Liver (tissue), 9 donors: ENCODE data around the gene PRSS38. TPM values are rescaled to one million over a fixed set of nuclear protein-coding genes. Genes with fewer than 3 reads are reported as not detected.

ENCODE experiments used
- DNase-seq: peaks from one replicate; pipeline ENCODE4 v3.0.0-alpha.2; 2017; ENCODE audit warnings: low spot score
- H3K27ac ChIP-seq, 2 donors: one replicate each; pipeline ENCODE4 v1.7.0; 2013; ENCODE audit warnings: inconsistent platforms in 2 of 2, low read length in 2 of 2, control low read depth in 1 of 2, low read depth in 1 of 2, mild to moderate bottlenecking in 1 of 2
- H3K27me3 ChIP-seq, 4 donors: one replicate each; pipeline versions ENCODE4 v1.6.1 to v1.7.0; 2013; ENCODE audit warnings: low read length in 3 of 4, inconsistent platforms in 1 of 4, mild to moderate bottlenecking in 1 of 4, moderate library complexity in 1 of 4; ENCODE audit not compliant: control insufficient read depth in 4 of 4, insufficient read depth in 4 of 4
- H3K36me3 ChIP-seq, 4 donors: one replicate each; pipeline versions ENCODE4 v1.6.1 to v1.7.0; 2013; ENCODE audit warnings: low read length in 3 of 4, mild to moderate bottlenecking in 3 of 4, low read depth in 1 of 4, moderate library complexity in 1 of 4; ENCODE audit not compliant: control insufficient read depth in 4 of 4, insufficient read depth in 3 of 4
- H3K4me1 ChIP-seq, 4 donors: one replicate each; pipeline versions ENCODE4 v1.6.1 to v1.7.0; 2013; ENCODE audit warnings: low read length in 3 of 4, mild to moderate bottlenecking in 3 of 4, moderate library complexity in 1 of 4; ENCODE audit not compliant: control insufficient read depth in 4 of 4, insufficient read depth in 4 of 4
- H3K4me3 ChIP-seq, 3 donors: one replicate each; pipeline versions ENCODE4 v1.6.1 to v1.7.0; 2013; ENCODE audit warnings: low read length in 3 of 3, control low read depth in 1 of 3, low read depth in 1 of 3, mild to moderate bottlenecking in 1 of 3
- H3K9ac ChIP-seq, 2 donors: one replicate each; pipeline ENCODE4 v1.7.0; 2013; ENCODE audit warnings: low read length in 2 of 2, mild to moderate bottlenecking in 2 of 2, moderate library complexity in 2 of 2, control low read depth in 1 of 2, low read depth in 1 of 2
- H3K9me3 ChIP-seq, 4 donors: one replicate each; pipeline versions ENCODE4 v1.6.1 to v1.7.0; 2013; ENCODE audit warnings: low read length in 3 of 4; ENCODE audit not compliant: control insufficient read depth in 4 of 4
- EGR1 ChIP-seq, 2 donors: IDR thresholded peaks; 2 replicates each; pipeline ENCODE4 v1.6.1; 2016 to 2018; ENCODE audit warnings: antibody characterized with exemption in 2 of 2, low read depth in 2 of 2
- FOXA1 ChIP-seq: IDR thresholded peaks from 2 replicates; pipeline ENCODE4 v1.6.1; 2016; ENCODE audit warnings: antibody characterized with exemption
- FOXA2 ChIP-seq: IDR thresholded peaks from 2 replicates; pipeline ENCODE4 v1.6.1; 2016; ENCODE audit warnings: antibody characterized with exemption
- GABPA ChIP-seq, 2 donors: IDR thresholded peaks in 1 of 2; conservative IDR thresholded peaks in 1 of 2; 2 replicates each; pipeline ENCODE4 v1.6.1; 2016; ENCODE audit warnings: antibody characterized with exemption in 2 of 2, mild to moderate bottlenecking in 1 of 2, moderate library complexity in 1 of 2
- HNF4A ChIP-seq, 2 donors: conservative IDR thresholded peaks; 2 replicates each; pipeline ENCODE4 v1.6.1; 2016; ENCODE audit warnings: antibody characterized with exemption in 2 of 2, mild to moderate bottlenecking in 2 of 2
- HNF4G ChIP-seq: IDR thresholded peaks from 2 replicates; pipeline ENCODE4 v1.6.1; 2016; ENCODE audit warnings: antibody characterized with exemption
- JUND ChIP-seq, 2 donors: IDR thresholded peaks; 2 replicates each; pipeline ENCODE4 v1.6.1; 2016; ENCODE audit warnings: antibody characterized with exemption in 2 of 2
- NR2F2 ChIP-seq: IDR thresholded peaks from 2 replicates; pipeline ENCODE4 v1.6.1; 2016; ENCODE audit warnings: antibody characterized with exemption
- RAD21 ChIP-seq, 2 donors: IDR thresholded peaks; 2 replicates each; pipeline ENCODE4 v1.6.1; 2016; ENCODE audit warnings: antibody characterized with exemption in 2 of 2, mild to moderate bottlenecking in 2 of 2
- RXRA ChIP-seq, 2 donors: IDR thresholded peaks; 2 replicates each; pipeline ENCODE4 v1.6.1; 2017 to 2018; ENCODE audit warnings: antibody characterized with exemption in 2 of 2, mild to moderate bottlenecking in 1 of 2
- SP1 ChIP-seq: IDR thresholded peaks from 2 replicates; pipeline ENCODE4 v1.6.1; 2018; ENCODE audit warnings: antibody characterized with exemption, mild to moderate bottlenecking
- TAF1 ChIP-seq: conservative IDR thresholded peaks from 2 replicates; pipeline ENCODE4 v1.6.1; 2016; ENCODE audit warnings: antibody characterized with exemption, mild to moderate bottlenecking
- YY1 ChIP-seq: IDR thresholded peaks from 2 replicates; pipeline ENCODE4 v1.6.1; 2016; ENCODE audit warnings: antibody characterized with exemption, mild to moderate bottlenecking
- WGBS: extraction: QIAGEN DNeasy Blood & Tissue Kit; methylation state at CpG from one replicate; pipeline ENCODE4 v1.1.7; 2013; 5-methylcytosine and 5-hydroxymethylcytosine counted together
- polyA plus RNA-seq, 2 donors: library from polyadenylated mRNA; stranded (reverse) in 1 of 2; unstranded in 1 of 2; fragments of 200-250 nt in 1 of 2; fragments of >200 nt in 1 of 2; fragmentation: Nextera tagmentation in 1 of 2; extraction: Ambion mirVana in 1 of 2; gene quantifications; one replicate each; pipeline versions ENCODE4 v1.2.1 to v1.2.3, GENCODE V29; 2013 to 2015
- total RNA-seq, 2 donors: library from RNA; depleted of rRNA; stranded (reverse); fragments of >200 nt; gene quantifications; one replicate each; pipeline ENCODE4 v1.2.3, GENCODE V29; 2014
- TF ChIP-seq, protein P1 (sequence below): IDR thresholded peaks from 2 replicates; pipeline ENCODE4 v1.6.1; 2016; ENCODE audit warnings: antibody characterized with exemption, mild to moderate bottlenecking
- TF ChIP-seq, protein P2 (sequence below): fragments of 150-350 bp; IDR thresholded peaks from 2 replicates; pipeline ENCODE4 v1.5.1; 2017; ENCODE audit warnings: improper control_type of control experiment, low read depth, low read length; ENCODE audit not compliant: missing input control
- TF ChIP-seq, protein P3 (sequence below): IDR thresholded peaks from 2 replicates; pipeline ENCODE4 v1.6.1; 2016; ENCODE audit warnings: antibody characterized with exemption
- TF ChIP-seq, protein P4 (sequence below): IDR thresholded peaks from 2 replicates; pipeline ENCODE4 v1.6.1; 2016; ENCODE audit warnings: antibody characterized with exemption
- TF ChIP-seq, protein P5 (sequence below): IDR thresholded peaks from 2 replicates; pipeline ENCODE4 v1.6.1; 2016; ENCODE audit warnings: antibody characterized with exemption
- donor health status: healthy.
- donor health status: healthy.
- donor health status: healthy.
- donor health status: healthy.
- donor health status: healthy.

Gene PRSS38
- total and polyA plus RNA-seq, 4 donors = not detected

DNA sequence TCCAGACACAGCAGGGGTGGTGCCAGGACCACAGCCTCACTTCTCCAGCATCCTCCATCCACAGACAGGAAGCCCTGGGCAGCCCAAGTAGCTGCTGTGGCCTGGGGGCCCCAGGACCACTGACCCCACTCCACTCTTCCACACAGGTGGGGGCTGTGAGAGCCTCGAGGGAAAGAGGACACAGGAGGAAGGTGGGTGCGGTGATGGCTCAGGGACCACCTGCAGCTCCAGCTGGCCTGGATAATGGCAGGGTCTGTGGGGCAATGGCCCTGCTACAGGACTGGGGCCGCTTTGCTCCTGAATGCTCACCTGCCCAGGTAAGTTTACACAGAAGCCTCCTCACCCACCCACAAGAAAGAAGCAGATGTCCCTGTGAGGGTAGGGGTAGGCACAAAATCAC, 18.3 kb upstream of the PRSS38 start:
- Histone ChIP-seq H3K9ac (no peak overlapping the region), H3K9me3 (no peaks in the 10 kb centered on the region), H3K27me3 (peaks cover 0 to 2% (median 0%) of the 10 kb centered on the region in 4 donors), H3K27ac (no peak overlapping the region), H3K4me3 (no peak overlapping the region), H3K4me1 (no peaks in the 10 kb centered on the region), H3K36me3 (no peaks in the 10 kb centered on the region)
- 80% methylated on average over 3 of the region's 3 CpGs for WGBS
- DNase-seq = no peak
- TF ChIP-seq GABPA (IDR thresholded peaks at IDR 0.05 in 1 of 2, conservative IDR thresholded peaks at IDR 0.05 in 1 of 2) (no peak), TAF1 (no peak), YY1 (no peak), EGR1 (IDR thresholded peaks at IDR 0.05; ENCODE audit: low read depth in 2 of 2) (no peak), JUND (IDR thresholded peaks at IDR 0.05) (no peak), HNF4G (no peak), RXRA (IDR thresholded peaks at IDR 0.05) (no peak), FOXA2 (no peak), NR2F2 (no peak), HNF4A (conservative IDR thresholded peaks at IDR 0.05) (no peak), RAD21 (IDR thresholded peaks at IDR 0.05) (no peak), FOXA1 (no peak), SP1 (no peak)
- TF ChIP-seq, protein P1, sequence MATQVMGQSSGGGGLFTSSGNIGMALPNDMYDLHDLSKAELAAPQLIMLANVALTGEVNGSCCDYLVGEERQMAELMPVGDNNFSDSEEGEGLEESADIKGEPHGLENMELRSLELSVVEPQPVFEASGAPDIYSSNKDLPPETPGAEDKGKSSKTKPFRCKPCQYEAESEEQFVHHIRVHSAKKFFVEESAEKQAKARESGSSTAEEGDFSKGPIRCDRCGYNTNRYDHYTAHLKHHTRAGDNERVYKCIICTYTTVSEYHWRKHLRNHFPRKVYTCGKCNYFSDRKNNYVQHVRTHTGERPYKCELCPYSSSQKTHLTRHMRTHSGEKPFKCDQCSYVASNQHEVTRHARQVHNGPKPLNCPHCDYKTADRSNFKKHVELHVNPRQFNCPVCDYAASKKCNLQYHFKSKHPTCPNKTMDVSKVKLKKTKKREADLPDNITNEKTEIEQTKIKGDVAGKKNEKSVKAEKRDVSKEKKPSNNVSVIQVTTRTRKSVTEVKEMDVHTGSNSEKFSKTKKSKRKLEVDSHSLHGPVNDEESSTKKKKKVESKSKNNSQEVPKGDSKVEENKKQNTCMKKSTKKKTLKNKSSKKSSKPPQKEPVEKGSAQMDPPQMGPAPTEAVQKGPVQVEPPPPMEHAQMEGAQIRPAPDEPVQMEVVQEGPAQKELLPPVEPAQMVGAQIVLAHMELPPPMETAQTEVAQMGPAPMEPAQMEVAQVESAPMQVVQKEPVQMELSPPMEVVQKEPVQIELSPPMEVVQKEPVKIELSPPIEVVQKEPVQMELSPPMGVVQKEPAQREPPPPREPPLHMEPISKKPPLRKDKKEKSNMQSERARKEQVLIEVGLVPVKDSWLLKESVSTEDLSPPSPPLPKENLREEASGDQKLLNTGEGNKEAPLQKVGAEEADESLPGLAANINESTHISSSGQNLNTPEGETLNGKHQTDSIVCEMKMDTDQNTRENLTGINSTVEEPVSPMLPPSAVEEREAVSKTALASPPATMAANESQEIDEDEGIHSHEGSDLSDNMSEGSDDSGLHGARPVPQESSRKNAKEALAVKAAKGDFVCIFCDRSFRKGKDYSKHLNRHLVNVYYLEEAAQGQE = no peak
- TF ChIP-seq, protein P2, sequence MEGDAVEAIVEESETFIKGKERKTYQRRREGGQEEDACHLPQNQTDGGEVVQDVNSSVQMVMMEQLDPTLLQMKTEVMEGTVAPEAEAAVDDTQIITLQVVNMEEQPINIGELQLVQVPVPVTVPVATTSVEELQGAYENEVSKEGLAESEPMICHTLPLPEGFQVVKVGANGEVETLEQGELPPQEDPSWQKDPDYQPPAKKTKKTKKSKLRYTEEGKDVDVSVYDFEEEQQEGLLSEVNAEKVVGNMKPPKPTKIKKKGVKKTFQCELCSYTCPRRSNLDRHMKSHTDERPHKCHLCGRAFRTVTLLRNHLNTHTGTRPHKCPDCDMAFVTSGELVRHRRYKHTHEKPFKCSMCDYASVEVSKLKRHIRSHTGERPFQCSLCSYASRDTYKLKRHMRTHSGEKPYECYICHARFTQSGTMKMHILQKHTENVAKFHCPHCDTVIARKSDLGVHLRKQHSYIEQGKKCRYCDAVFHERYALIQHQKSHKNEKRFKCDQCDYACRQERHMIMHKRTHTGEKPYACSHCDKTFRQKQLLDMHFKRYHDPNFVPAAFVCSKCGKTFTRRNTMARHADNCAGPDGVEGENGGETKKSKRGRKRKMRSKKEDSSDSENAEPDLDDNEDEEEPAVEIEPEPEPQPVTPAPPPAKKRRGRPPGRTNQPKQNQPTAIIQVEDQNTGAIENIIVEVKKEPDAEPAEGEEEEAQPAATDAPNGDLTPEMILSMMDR = no peak
- TF ChIP-seq, protein P3, sequence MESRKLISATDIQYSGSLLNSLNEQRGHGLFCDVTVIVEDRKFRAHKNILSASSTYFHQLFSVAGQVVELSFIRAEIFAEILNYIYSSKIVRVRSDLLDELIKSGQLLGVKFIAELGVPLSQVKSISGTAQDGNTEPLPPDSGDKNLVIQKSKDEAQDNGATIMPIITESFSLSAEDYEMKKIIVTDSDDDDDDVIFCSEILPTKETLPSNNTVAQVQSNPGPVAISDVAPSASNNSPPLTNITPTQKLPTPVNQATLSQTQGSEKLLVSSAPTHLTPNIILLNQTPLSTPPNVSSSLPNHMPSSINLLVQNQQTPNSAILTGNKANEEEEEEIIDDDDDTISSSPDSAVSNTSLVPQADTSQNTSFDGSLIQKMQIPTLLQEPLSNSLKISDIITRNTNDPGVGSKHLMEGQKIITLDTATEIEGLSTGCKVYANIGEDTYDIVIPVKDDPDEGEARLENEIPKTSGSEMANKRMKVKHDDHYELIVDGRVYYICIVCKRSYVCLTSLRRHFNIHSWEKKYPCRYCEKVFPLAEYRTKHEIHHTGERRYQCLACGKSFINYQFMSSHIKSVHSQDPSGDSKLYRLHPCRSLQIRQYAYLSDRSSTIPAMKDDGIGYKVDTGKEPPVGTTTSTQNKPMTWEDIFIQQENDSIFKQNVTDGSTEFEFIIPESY = no peak
- TF ChIP-seq, protein P4, sequence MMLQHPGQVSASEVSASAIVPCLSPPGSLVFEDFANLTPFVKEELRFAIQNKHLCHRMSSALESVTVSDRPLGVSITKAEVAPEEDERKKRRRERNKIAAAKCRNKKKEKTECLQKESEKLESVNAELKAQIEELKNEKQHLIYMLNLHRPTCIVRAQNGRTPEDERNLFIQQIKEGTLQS = no peak
- TF ChIP-seq, protein P5, sequence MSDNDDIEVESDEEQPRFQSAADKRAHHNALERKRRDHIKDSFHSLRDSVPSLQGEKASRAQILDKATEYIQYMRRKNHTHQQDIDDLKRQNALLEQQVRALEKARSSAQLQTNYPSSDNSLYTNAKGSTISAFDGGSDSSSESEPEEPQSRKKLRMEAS = no peak
